Measurements from ENCODE around the gene DPAGT1. TPM values are rescaled to one million over a fixed set of nuclear protein-coding genes. Genes with fewer than 3 reads are reported as not detected.
A peak's percentile ranks its signal among the peaks of the same experiment; 100 is the strongest.
"Not testable (repeated sequence)": the region's sequence is repeated elsewhere in the genome, so short reads cannot be mapped to it uniquely, and the experiment has no call there.

Gene DPAGT1
- total and polyA plus RNA-seq, 12 donors = 26.8 to 73.9 (median 50.2) TPM

GRCh38 chr11:119062779-119063178 is 38.9 kb downstream of the DPAGT1 start:
- H3K27ac ChIP-seq = peak overlapping the region in 1 of 5 donors; percentile 47

GRCh38 chr11:119061256-119061655 is 40.4 kb downstream of the DPAGT1 start:
- WGBS, 4 donors = 82 to 100% (median 95%) methylated on average over 3 of the region's 3 CpGs
- H3K36me3 ChIP-seq (replicated peaks in 1 of 2) = no peaks in the 10 kb centered on the region
- TF ChIP-seq CTCF (IDR thresholded peaks at IDR 0.05) = no peak
- no peak for TF ChIP-seq POLR2A (IDR thresholded peaks at IDR 0.05)

More at GRCh38 chr11:119062779-119063178, 38.9 kb downstream of the DPAGT1 start:
- DNase-seq = peak; percentile 37 to 83 (median 73)
- Histone ChIP-seq H3K36me3 (replicated peaks in 1 of 2) (no peaks in the 10 kb centered on the region), H3K4me1 (replicated peaks in 1 of 2) (peaks cover 6 to 10% of the 10 kb centered on the region in 2 donors), H3K27me3 (no peaks in the 10 kb centered on the region), H3K4me3 (no peak overlapping the region), H3K9me3 (replicated peaks in 1 of 3) (no peaks in the 10 kb centered on the region)
- 50 to 67% (median 52%) methylated on average over 5 of the region's 5 CpGs for WGBS, 4 donors
- TF ChIP-seq POLR2A (IDR thresholded peaks at IDR 0.05) (no peak), CTCF (IDR thresholded peaks at IDR 0.05) (no peak)
- intact Hi-C loops (cut with DNase I) = no loop called here

GRCh38 chr11:119059128-119059527 is 42.5 kb downstream of the DPAGT1 start:
- Histone ChIP-seq H3K4me1 (replicated peaks in 1 of 2) (peaks cover 6 to 22% of the 10 kb centered on the region in 2 donors), H3K36me3 (replicated peaks in 1 of 2) (peaks cover 0 to 12% of the 10 kb centered on the region in 2 donors)
- H3K27ac ChIP-seq; H3K4me3 ChIP-seq; H3K9me3 ChIP-seq (replicated peaks in 1 of 3); DNase-seq; H3K27me3 ChIP-seq: not testable (repeated sequence)
- intact Hi-C loops (cut with DNase I) = loop anchor here in 1 of 2 donors (5.0 kb wide), 1 partner anchor 42 kb away; the partner anchor contains the start of genes RPS25 and TRAPPC4
- 87 to 90% (median 90%) methylated on average over 15 to 31 of the region's 35 CpGs; no CpG with 5 or more reads in 1 of the 4 donors for WGBS, 4 donors

More at GRCh38 chr11:119061256-119061655, 40.4 kb downstream of the DPAGT1 start:
- no peaks in the 10 kb centered on the region for H3K27me3 ChIP-seq
- DNase-seq = no peak
- no peaks in the 10 kb centered on the region for H3K9me3 ChIP-seq (replicated peaks in 1 of 3)
- peaks cover 2 to 10% of the 10 kb centered on the region in 2 donors for H3K4me1 ChIP-seq (replicated peaks in 1 of 2)
- intact Hi-C loops (cut with DNase I) = no loop called here
- no peak overlapping the region for H3K27ac ChIP-seq
- H3K4me3 ChIP-seq = no peak overlapping the region

DNA sequence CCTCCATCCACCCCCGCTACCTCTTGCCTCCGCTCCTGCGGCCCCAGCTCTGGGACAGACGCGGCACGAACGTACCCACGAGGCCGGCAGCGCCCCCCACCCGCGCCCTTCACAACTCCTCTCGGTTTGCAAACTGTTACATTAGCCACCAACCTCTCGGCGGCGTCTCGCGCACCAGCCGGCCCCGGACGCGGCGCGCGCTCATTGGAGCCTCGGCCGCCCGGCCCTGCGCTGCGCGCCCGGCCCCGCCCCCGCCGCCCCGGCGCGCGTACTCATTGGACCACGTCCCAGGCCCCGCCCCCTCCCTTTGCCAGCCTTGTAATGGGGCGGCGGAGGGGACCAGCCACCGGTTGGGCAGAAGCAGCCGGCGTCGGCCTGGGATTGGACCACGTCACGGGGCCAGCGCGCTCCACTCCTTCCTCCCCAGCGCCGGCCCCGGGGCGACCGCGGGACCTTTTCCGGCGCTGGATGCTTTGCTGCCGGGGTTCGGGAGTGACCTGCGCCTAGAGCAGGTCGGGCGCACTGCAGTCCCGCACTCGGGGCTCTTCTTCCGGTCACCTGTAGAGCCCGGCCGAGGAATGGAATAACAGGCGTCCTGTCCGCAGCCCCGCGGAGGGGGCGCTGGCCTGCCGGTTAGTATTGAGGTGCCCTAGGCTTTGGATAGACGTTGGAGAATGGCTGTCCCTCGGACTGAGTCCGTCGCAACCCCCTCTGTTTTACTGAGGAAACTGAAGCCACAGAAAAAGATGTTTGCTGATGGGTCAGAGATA is 44.5 kb downstream of the DPAGT1 start, which contains the start of gene HYOU1:
Gene HYOU1 (minus strand): TSS at position 206 of the 770 bp plus-strand sequence. CDS start 1,045 bp downstream, outside the sequence.
- Histone ChIP-seq H3K27ac (peak within 1 kb of the TSS; percentile 84 to 97 (median 91)), H3K4me1 (replicated peaks in 1 of 2) (peaks cover 6 to 22% of the 10 kb centered on the region in 2 donors), H3K36me3 (replicated peaks in 1 of 2) (peaks cover 0 to 32% of the 10 kb centered on the region in 2 donors), H3K27me3 (no peaks in the 10 kb centered on the region), H3K9me3 (replicated peaks in 1 of 3) (no peaks in the 10 kb centered on the region), H3K4me3 (peak within 1 kb of the TSS; percentile 27 to 86 (median 58))
- intact Hi-C loops (cut with DNase I) = loop anchor here in 1 of 2 donors (5.0 kb wide), 1 partner anchor 40 kb away; the partner anchor contains the start of genes RPS25 and TRAPPC4
- DNase-seq = peak; percentile 98 to 99 (median 99)
- TF ChIP-seq CTCF (IDR thresholded peaks at IDR 0.05) (peak in 4 of 6 experiments; percentile 17 to 42 (median 28)), POLR2A (IDR thresholded peaks at IDR 0.05) (peak; percentile 77 to 88)
- WGBS, 4 donors = 0 to 1% (median 0%) methylated on average over 12 to 79 of the region's 79 CpGs

All from adrenal gland (tissue), 12 donors.